Activated naive CD4-positive, alpha-beta T cell treated with anti-CD3 and anti-CD28 coated beads, Interleukin-2, amount 10 ng/mL, durations not matched to agents 7 days and 5 days (primary cell): ENCODE results near the gene NUDT17.

Source experiments
- CTCF ChIA-PET: fragments of 350-600 bp; sonication (Branson Sonifier 250); formaldehyde crosslinking; loops from one replicate; lab custom pipeline; 2021; ENCODE audit warnings: antibody characterized with exemption; lab: Charles Lee
- DNase-seq: peaks from one replicate; pipeline ENCODE4 v3.0.0-alpha.2; 2020
- H3K27ac Mint-ChIP-seq: one replicate; pipeline ENCODE4 v1.8.0; 2021; ENCODE audit warnings: mild to moderate bottlenecking, moderate library complexity, mixed read lengths
- H3K27me3 Mint-ChIP-seq: one replicate; pipeline ENCODE4 v1.8.0; 2021; ENCODE audit warnings: mild to moderate bottlenecking, mixed read lengths
- H3K36me3 Mint-ChIP-seq: one replicate; pipeline ENCODE4 v1.8.0; 2021; ENCODE audit warnings: mixed read lengths
- H3K4me1 Mint-ChIP-seq: one replicate; pipeline ENCODE4 v1.8.0; 2021; ENCODE audit warnings: mixed read lengths
- H3K4me3 Mint-ChIP-seq: one replicate; pipeline ENCODE4 v1.8.0; 2021; ENCODE audit warnings: mild to moderate bottlenecking, moderate library complexity, mixed read lengths
- H3K9me3 Mint-ChIP-seq: one replicate; pipeline ENCODE4 v1.8.0; 2021; ENCODE audit warnings: mixed read lengths

NUDT17 gene

DNA sequence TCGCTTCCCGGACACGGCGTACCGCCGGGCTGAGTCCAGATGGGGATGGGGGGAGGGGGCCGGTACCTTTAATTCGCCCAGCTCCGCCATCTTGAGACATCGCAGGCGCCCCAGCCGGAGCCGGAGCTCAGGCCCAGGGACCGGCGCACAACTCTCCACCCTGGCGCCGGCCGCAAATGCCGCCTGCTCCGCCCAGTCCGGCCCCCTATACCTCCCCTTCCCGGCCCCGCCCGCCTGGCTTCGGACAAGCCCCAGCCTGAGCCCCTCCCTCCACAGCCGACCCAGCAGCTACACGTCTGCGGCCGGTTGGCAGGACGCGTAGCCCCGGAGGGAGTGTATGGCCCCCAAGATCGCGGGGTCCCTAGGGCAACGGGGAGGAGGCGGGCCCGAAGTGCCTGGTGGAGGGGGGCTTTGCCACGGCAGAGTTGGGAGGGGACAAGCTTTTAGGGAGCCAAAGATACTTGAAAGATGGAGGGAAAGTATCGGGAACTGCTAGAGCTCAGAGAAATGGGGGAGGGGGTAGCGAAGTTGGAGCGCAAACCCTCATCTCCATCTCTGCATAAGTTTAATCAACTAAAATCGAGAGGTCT lies 13.6 kb downstream of the NUDT17 start, which contains the start of gene PIAS3:
TSS of gene PIAS3 (minus strand) at position 181 of the 590 bp plus-strand sequence. CDS start at position 90, 91 bp downstream.
- H3K36me3 Mint-ChIP-seq, result peaks cover 10% of the 10 kb centered on the region
- peak within 1 kb of the TSS; percentile 89 for H3K4me3 Mint-ChIP-seq
- H3K27ac Mint-ChIP-seq, result peak within 1 kb of the TSS; percentile 82
- DNase-seq, result peak; percentile 91
- peaks cover 21% of the 10 kb centered on the region for H3K4me1 Mint-ChIP-seq
- CTCF ChIA-PET, result interaction anchor here (0.8 to 7.7 kb wide), 12 partner anchors 10 to 153 kb away, joined by 3 to 121 read pairs (median 6); partner anchors contain the start of genes ANKRD34A, ANKRD35, ITGA10 and NUDT17
- peaks cover 22% of the 10 kb centered on the region for H3K27me3 Mint-ChIP-seq
- H3K9me3 Mint-ChIP-seq, result no peaks in the 10 kb centered on the region

DNA sequence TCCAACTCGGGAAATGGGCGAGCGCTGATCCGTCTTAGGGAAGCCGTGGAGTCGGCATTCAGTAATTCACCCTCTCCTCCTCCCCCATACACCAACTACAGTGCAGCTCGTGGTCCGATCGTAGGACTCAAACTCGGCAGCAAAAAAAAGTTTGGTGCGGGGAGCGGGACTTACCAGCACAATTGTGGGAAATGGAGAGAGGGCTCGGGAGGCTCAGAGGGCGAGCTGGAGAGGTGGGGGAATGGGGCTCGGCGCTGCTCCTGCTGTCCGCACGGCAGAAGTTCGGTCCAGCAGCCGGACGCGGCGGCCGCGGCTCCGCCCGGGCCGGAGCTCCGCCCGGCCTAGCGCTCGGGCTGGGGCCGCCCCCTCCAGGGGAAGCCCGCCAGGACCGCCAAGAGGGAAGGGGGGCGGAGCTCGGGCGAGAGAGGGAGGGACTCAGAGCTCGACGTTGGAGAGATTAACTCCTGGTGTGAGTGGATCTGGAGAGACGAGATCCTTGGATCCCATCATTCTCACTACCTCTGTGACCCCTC lies 14.1 kb downstream of the NUDT17 start:
- peak overlapping the region; percentile 89 for H3K4me3 Mint-ChIP-seq
- H3K4me1 Mint-ChIP-seq, result peaks cover 26% of the 10 kb centered on the region
- no peaks in the 10 kb centered on the region for H3K9me3 Mint-ChIP-seq
- H3K27me3 Mint-ChIP-seq, result peaks cover 28% of the 10 kb centered on the region
- peak; percentile 86 for DNase-seq
- CTCF ChIA-PET, result interaction anchor here (0.8 to 7.7 kb wide), 11 partner anchors 10 to 153 kb away, joined by 3 to 121 read pairs (median 8); partner anchors contain the start of genes ANKRD34A, ANKRD35, ITGA10 and NUDT17
- H3K36me3 Mint-ChIP-seq, result peaks cover 8% of the 10 kb centered on the region
- H3K27ac Mint-ChIP-seq, result peak overlapping the region; percentile 82

DNA sequence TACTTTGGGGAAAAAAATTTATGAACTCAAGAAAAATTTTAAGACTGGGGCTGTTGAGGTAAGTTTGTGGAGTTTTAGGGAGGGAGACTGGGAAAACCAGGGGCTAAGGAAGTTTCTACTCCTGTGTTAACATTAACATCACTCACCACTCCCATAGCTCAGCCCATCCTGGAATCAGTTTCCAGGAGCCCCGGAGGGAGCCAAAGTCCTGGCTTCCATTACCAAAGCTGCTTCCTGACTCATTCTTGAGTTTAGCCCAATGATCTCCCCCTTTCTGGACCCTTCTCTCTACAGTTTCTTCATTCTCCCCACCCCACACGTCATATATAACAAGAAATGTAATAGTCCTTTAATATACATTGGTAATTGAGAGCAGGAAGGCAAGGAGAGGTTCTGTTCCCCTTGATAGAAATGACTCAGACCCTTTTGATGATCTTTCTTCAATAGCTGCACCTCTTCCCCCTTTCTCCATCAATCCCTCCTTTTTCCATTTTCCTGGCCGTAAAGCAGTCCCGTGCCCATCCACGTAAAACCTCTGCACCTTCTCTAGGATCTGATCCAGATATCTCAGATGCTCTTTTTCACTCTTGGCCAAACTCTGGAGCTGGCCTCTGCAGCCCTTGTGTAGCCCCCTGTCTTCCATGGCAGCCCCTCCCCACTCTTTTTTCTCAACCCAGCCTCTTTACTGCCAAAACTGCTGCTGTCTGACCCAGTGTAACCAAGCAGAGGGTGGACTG lies 18.0 kb downstream of the NUDT17 start:
- no peak for DNase-seq
- CTCF ChIA-PET, result interaction anchor here (0.8 to 1.9 kb wide), 2 partner anchors 17 to 18 kb away, joined by 4 to 5 read pairs; partner anchors contain the start of gene NUDT17
- Mint-ChIP-seq H3K27me3 (peaks cover 59% of the 10 kb centered on the region), H3K36me3 (no peaks in the 10 kb centered on the region), H3K4me1 (peaks cover 13% of the 10 kb centered on the region), H3K27ac (no peak overlapping the region), H3K9me3 (no peaks in the 10 kb centered on the region), H3K4me3 (no peak overlapping the region)

DNA sequence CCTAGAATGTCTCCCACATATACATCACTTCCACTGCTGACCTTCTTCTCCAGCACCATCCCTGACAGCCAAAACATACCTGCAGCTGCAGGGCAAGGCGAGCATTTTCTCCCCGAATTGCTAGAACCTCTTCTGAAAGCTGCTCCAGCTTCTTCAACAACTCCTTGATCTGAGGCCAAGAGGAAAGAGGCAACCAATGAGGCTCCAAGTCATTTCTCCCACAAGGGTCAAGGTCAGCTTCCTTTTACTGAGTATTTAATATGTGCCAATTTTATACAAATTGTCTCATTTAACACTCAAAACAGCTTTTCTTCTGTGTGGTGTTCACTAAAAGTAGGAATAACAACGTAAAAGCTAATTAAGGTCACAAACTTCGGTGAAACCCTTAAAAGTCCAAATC lies 22.8 kb downstream of the NUDT17 start:
- Mint-ChIP-seq H3K4me3 (no peak overlapping the region), H3K9me3 (no peaks in the 10 kb centered on the region), H3K27me3 (peaks cover 79% of the 10 kb centered on the region), H3K36me3 (no peaks in the 10 kb centered on the region), H3K27ac (no peak overlapping the region), H3K4me1 (peaks cover 21% of the 10 kb centered on the region)
- CTCF ChIA-PET, result interaction anchor here (0.9 to 1.7 kb wide), 3 partner anchors 19 to 23 kb away, joined by 3 to 7 read pairs (median 4); partner anchors contain the start of gene NUDT17
- DNase-seq, result no peak

DNA sequence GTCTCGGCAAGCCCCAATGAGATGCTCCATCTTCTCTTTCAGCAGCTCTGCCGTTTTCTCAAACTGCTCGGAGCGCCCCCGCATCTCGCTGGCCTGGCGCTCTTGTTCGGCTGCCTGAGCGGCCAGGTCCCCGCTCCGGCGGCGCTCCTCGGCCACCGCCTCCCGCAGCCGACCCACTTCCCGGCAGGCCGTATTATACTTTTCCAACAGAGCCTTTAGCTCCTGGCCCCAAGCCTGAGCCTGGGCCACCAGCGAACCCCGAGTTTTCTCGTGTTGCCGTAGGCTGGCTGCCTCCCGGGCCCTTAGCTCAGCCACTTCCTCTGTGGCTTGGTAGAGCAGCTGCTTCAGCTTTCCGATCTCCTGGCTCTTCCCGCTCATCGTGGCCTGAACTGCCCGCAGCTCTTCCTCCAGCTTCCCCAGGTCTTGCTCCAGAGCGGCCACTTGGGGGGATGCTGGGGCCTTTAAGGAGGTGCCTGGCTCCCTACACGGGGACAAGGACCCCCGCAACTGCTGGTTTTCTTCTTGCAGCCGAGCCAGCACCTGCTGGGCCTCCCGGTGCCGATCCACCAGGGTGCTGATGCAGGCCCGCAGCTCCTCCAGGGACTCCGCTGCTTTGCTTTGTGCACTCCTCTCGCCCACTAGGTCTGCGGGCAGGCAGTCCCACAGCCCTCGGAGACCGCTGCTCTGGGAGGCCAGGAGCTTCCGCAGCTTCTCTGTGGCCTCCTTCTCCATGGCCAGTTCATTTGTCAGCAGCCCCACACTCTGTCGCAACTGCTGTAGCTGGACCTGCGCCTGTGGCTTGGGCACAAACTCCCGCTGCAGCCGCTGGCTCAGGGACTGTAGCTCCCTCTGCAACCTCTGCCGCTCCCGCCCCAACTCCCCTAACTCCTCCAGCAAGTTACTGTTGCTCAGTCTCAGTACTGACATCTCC lies 26.8 kb downstream of the NUDT17 start:
- H3K27ac Mint-ChIP-seq, result no peak overlapping the region
- peaks cover 16% of the 10 kb centered on the region for H3K4me1 Mint-ChIP-seq
- CTCF ChIA-PET, result interaction anchor here (0.8 to 4.1 kb wide), 9 partner anchors 8 to 55 kb away, joined by 3 to 31 read pairs (median 6); partner anchors contain the start of genes NUDT17, PIAS3 and RBM8A
- no peaks in the 10 kb centered on the region for H3K36me3 Mint-ChIP-seq
- peak; percentile 59 for DNase-seq
- no peaks in the 10 kb centered on the region for H3K9me3 Mint-ChIP-seq
- peaks cover 81% of the 10 kb centered on the region for H3K27me3 Mint-ChIP-seq
- H3K4me3 Mint-ChIP-seq, result peak overlapping the region; percentile 62

DNA sequence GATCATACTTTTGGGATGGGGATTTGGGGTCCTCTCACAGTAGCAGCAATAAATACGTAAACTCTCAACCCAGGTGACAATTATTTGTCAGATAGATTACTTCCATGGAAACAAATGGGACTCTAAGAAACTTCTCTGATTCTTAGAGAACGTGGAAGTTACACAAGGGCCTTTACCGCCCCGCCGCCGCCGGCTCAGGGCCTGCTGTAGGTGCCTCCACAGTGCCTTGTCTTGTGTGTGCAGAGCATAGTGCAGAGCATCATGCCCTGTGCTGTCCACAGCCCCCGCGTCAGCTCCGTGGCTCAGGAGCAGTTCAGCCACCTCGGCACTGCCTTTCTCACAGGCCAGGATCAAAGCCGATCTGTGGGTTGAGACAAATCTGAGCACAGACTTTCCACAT lies 29.2 kb downstream of the NUDT17 start:
- no peak for DNase-seq
- no peak overlapping the region for H3K27ac Mint-ChIP-seq
- CTCF ChIA-PET, result interaction anchor here (0.6 to 1.7 kb wide), 3 partner anchors 13 to 30 kb away, joined by 3 to 7 read pairs (median 6); no protein-coding TSS in a partner anchor
- no peak overlapping the region for H3K4me3 Mint-ChIP-seq
- H3K4me1 Mint-ChIP-seq, result peaks cover 16% of the 10 kb centered on the region
- H3K36me3 Mint-ChIP-seq, result no peaks in the 10 kb centered on the region
- H3K9me3 Mint-ChIP-seq, result no peaks in the 10 kb centered on the region
- peaks cover 79% of the 10 kb centered on the region for H3K27me3 Mint-ChIP-seq

DNA sequence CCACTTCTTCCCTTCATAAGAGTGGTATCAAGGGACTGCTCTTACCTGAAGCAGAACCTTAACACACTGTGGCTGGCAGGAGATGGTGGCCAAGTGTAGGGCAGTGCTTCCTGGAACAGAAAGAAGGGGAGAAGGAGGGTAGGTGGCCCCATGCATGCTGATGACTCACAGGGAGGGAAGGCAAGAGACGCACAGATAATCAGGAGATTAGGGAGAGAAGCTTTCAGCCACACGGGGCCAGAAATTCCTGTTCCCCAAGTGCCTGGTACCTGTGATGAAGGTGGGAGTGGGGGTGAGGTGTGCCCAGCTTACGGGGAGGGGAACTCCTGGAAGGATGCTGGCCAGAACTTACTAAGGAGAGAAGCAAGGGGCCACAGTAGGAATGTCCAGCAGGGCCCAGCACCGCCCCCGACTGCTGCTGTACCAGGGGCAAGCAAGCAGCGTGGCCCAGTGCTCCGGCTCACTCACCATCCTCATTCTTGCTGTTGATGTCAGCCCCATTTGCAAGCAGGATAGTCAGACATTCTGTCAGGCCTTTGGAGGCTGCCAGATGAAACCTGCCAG lies 32.6 kb downstream of the NUDT17 start:
- Mint-ChIP-seq H3K4me3 (no peak overlapping the region), H3K4me1 (peaks cover under 1% of the 10 kb centered on the region), H3K27me3 (peaks cover 77% of the 10 kb centered on the region), H3K36me3 (no peaks in the 10 kb centered on the region), H3K9me3 (no peaks in the 10 kb centered on the region), H3K27ac (no peak overlapping the region)
- CTCF ChIA-PET, result no interaction called here
- DNase-seq, result no peak

DNA sequence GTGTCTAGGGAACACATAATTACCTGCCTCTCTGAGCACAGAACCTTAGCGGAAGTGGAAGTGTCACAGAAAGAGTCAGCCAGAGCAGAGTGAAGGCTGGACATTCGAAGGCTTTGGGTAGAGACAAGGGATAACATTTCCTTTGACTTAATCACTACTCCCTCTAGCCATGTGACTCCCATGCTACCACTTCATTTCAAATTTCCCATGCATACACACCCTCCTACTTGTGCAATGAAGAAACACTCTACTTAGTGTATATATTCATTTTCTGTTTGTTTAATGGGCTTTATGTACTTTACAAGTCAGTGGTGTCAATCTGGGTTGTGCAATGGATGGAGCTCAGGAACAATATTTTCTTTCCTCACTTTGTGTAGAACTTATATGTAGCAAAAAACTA lies 33.3 kb downstream of the NUDT17 start:
- no peak overlapping the region for H3K4me3 Mint-ChIP-seq
- CTCF ChIA-PET, result interaction anchor here (1.0 to 1.8 kb wide), 4 partner anchors 20 to 33 kb away, joined by 3 to 7 read pairs (median 4); partner anchors contain the start of genes NUDT17 and PIAS3

DNA sequence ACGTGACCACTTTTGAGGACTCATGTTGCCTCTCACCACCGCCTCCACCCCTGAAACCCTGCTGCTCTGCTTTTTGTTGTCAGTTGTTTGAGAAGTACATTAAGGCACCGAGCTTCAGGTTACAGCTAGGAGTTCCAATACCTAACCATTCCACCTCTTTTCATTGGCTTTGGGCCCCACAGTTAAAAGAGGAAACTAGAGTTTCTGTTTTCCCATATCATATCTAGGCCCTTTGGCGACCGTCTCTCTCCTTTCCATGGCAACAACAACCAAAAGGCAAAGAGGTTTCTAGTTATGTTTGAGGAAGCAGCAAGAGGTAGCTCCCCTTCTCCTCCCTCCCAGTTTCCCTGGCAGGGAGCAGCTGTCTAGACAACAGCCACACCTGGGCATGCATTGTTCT lies 34.3 kb downstream of the NUDT17 start:
- no peak overlapping the region for H3K27ac Mint-ChIP-seq
- no peaks in the 10 kb centered on the region for H3K36me3 Mint-ChIP-seq
- H3K9me3 Mint-ChIP-seq, result no peaks in the 10 kb centered on the region
- peaks cover 78% of the 10 kb centered on the region for H3K27me3 Mint-ChIP-seq
- peaks cover 3% of the 10 kb centered on the region for H3K4me1 Mint-ChIP-seq
- no peak for DNase-seq
- CTCF ChIA-PET, result interaction anchor here (1.0 to 2.3 kb wide), 7 partner anchors 8 to 34 kb away, joined by 3 to 9 read pairs (median 4); partner anchors contain the start of genes NUDT17 and PIAS3
- H3K4me3 Mint-ChIP-seq, result no peak overlapping the region

More for the DNA sequence above, 33.3 kb downstream of the NUDT17 start:
- DNase-seq, result no peak
- no peaks in the 10 kb centered on the region for H3K4me1 Mint-ChIP-seq
- no peak overlapping the region for H3K27ac Mint-ChIP-seq
- H3K36me3 Mint-ChIP-seq, result no peaks in the 10 kb centered on the region
- H3K27me3 Mint-ChIP-seq, result peaks cover 75% of the 10 kb centered on the region
- no peaks in the 10 kb centered on the region for H3K9me3 Mint-ChIP-seq

DNA sequence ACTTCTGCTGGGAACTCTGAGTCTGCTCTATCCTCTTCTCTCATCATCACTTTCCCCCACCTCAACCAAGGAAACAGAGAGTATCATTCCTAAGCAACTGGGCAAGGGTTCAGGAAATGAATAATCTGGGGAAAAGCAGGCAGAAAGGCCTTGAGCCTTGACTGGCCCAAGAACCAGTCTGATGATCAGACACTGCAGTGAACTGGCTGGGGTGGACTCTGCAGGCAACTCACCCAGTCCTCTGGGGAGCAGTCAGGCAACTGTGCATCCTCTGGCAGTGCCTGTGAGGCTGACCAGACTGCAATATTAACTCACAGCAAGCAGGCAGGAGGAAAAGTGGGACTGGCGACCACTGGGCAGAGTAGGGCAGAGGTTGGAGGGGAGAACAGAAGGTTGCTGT lies 39.2 kb downstream of the NUDT17 start:
- peaks cover 60% of the 10 kb centered on the region for H3K27me3 Mint-ChIP-seq
- H3K27ac Mint-ChIP-seq, result no peak overlapping the region
- H3K4me3 Mint-ChIP-seq, result peak overlapping the region; percentile 73
- no peak for DNase-seq
- H3K9me3 Mint-ChIP-seq, result no peaks in the 10 kb centered on the region
- peaks cover 16% of the 10 kb centered on the region for H3K4me1 Mint-ChIP-seq
- CTCF ChIA-PET, result interaction anchor here (0.6 to 2.4 kb wide), 2 partner anchors 26 to 97 kb away, joined by 3 to 8 read pairs; partner anchors contain the start of gene PIAS3
- H3K36me3 Mint-ChIP-seq, result no peaks in the 10 kb centered on the region

DNA sequence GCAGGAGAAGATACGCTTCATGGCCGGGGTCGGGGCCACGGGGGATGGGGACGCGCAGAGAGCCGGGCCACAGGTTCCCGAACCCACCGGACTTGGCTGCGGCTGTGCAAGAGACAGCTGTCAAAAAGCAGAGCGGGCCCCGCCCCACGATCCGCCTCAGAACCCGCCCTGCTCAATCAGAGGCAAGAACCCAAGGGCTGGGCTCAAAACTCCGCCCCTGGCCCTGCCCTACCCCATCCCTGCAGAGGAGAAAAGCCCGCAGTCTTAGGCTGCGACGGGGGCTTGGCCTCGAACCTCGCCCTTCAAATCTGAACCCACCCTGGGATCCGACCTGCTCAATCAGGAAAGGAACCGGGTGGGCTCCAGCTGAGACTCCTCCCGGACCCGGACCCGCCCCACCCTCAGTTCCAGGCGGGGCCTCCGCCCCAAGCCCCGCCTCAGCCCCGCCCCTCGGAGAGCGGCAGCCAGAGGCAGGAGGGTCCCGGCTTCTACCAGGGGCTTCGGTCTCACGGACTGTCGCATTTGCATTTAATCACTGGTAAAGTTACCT lies 40.4 kb downstream of the NUDT17 start, which contains the start of gene ANKRD35:
TSS of gene ANKRD35 (minus strand) at position 129 of the 550 bp plus-strand sequence. CDS start at position 21, 108 bp downstream.
- peak; percentile 95 for DNase-seq
- CTCF ChIA-PET, result interaction anchor here (0.8 to 2.4 kb wide), 5 partner anchors 24 to 40 kb away, joined by 3 to 8 read pairs (median 3); partner anchors contain the start of genes NUDT17 and PIAS3
- no peaks in the 10 kb centered on the region for H3K36me3 Mint-ChIP-seq
- H3K4me1 Mint-ChIP-seq, result peaks cover 16% of the 10 kb centered on the region
- H3K9me3 Mint-ChIP-seq, result no peaks in the 10 kb centered on the region
- H3K27ac Mint-ChIP-seq, result no peak within 1 kb of the TSS
- peaks cover 56% of the 10 kb centered on the region for H3K27me3 Mint-ChIP-seq
- peak within 1 kb of the TSS; percentile 73 for H3K4me3 Mint-ChIP-seq

DNA sequence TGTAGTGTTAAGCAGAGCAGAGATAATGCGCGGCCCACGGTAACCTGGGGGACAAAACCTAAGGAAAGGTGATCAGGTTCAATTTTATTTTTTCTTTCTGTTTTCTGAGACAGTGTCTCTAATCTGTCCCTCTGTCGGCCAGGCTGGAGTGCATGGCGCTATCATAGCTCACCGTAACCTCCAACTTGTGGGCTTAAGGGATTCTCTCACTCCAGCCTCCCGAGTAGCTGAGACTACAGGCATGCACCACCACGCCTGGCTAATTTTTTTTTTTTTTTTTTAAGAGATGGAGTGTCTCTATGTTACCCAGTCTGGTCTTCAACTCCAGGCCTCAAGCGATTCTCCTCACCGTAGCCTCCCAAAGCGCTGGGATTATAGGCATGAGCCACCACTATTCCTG lies 41.0 kb downstream of the NUDT17 start:
- Mint-ChIP-seq H3K27me3 (peaks cover 52% of the 10 kb centered on the region), H3K36me3 (no peaks in the 10 kb centered on the region), H3K9me3 (no peaks in the 10 kb centered on the region), H3K27ac (no peak overlapping the region), H3K4me1 (peaks cover 16% of the 10 kb centered on the region), H3K4me3 (peak overlapping the region; percentile 73)
- no peak for DNase-seq
- CTCF ChIA-PET, result interaction anchor here (1.0 to 2.4 kb wide), 2 partner anchors 27 to 37 kb away, joined by 3 to 8 read pairs; partner anchors contain the start of gene PIAS3
